ENCODE data around the gene MAP3K15. TPM values are rescaled to one million over a fixed set of nuclear protein-coding genes. Genes with fewer than 3 reads are reported as not detected.

MAP3K15 gene
- 0.54 TPM for polyA plus RNA-seq (ENCODE audit: insufficient read length)

GRCh38 chrX:19514791-19515614 lies at the start of gene MAP3K15:
Gene MAP3K15 (minus strand): TSS chrX:19515508. CDS start chrX:19515261, 247 bp downstream.
- no peak for DNase-seq

GRCh38 chrX:19564606-19565005 lies 49.3 kb upstream of the MAP3K15 start:
- DNase-seq = no peak

GRCh38 chrX:19563746-19564145 lies 48.4 kb upstream of the MAP3K15 start:
- no peak for DNase-seq

GRCh38 chrX:19563327-19563726 lies 48.0 kb upstream of the MAP3K15 start:
- no peak for DNase-seq

- no peak for DNase-seq
Observed at GRCh38 chrX:19560611-19561010, 45.3 kb upstream of the MAP3K15 start.

GRCh38 chrX:19557822-19558221 lies 42.5 kb upstream of the MAP3K15 start:
- DNase-seq = no peak

GRCh38 chrX:19556202-19556601 lies 40.9 kb upstream of the MAP3K15 start:
- DNase-seq = no peak

GRCh38 chrX:19555683-19556082 lies 40.4 kb upstream of the MAP3K15 start:
- DNase-seq = no peak

GRCh38 chrX:19555236-19555635 lies 39.9 kb upstream of the MAP3K15 start:
- DNase-seq = no peak

- peak; percentile 23 for DNase-seq
Observed at GRCh38 chrX:19554786-19555185, 39.5 kb upstream of the MAP3K15 start.

GRCh38 chrX:19552793-19553192 lies 37.5 kb upstream of the MAP3K15 start:
- no peak for DNase-seq

GRCh38 chrX:19549838-19550237 lies 34.5 kb upstream of the MAP3K15 start:
- DNase-seq = no peak

- DNase-seq = no peak
Observed at GRCh38 chrX:19548934-19549333, 33.6 kb upstream of the MAP3K15 start.

GRCh38 chrX:19548279-19548678 lies 33.0 kb upstream of the MAP3K15 start:
- no peak for DNase-seq

GRCh38 chrX:19545651-19546050 lies 30.3 kb upstream of the MAP3K15 start:
- DNase-seq = no peak

GRCh38 chrX:19544693-19545305 lies 29.5 kb upstream of the MAP3K15 start:
- DNase-seq = peak; percentile 40

- no peak for DNase-seq
Observed at GRCh38 chrX:19543951-19544381, 28.7 kb upstream of the MAP3K15 start.

- no peak for DNase-seq
Observed at GRCh38 chrX:19543020-19543715, 27.9 kb upstream of the MAP3K15 start.

- no peak for DNase-seq
Observed at GRCh38 chrX:19541931-19542330, 26.6 kb upstream of the MAP3K15 start.

- no peak for DNase-seq
Observed at GRCh38 chrX:19541196-19541595, 25.9 kb upstream of the MAP3K15 start.

GRCh38 chrX:19540076-19540475 lies 24.8 kb upstream of the MAP3K15 start:
- DNase-seq = no peak

GRCh38 chrX:19539665-19540064 lies 24.4 kb upstream of the MAP3K15 start:
- no peak for DNase-seq

- DNase-seq = no peak
Observed at GRCh38 chrX:19535476-19535875, 20.2 kb upstream of the MAP3K15 start.

All from hindlimb muscle (tissue), 1 donor.